Brain microvascular endothelial cell (primary cell): ENCODE results near the gene CNST.

Experiments
- DNase-seq: peaks from one replicate; pipeline ENCODE4 v3.0.0-alpha.2; 2020
- H3K27ac ChIP-seq: fragments of 250-450 bp; sonication (Bioruptor Pico); 2 replicates; pipeline ENCODE4 v1.5.1; 2020; ENCODE audit warnings: mild to moderate bottlenecking, moderate library complexity
- H3K27me3 ChIP-seq: fragments of 250-450 bp; sonication (Bioruptor Pico); replicated peaks from 2 replicates; pipeline ENCODE4 v1.5.1; 2020; ENCODE audit warnings: mild to moderate bottlenecking
- H3K36me3 ChIP-seq: fragments of 250-450 bp; sonication (Bioruptor Pico); replicated peaks from 2 replicates; pipeline ENCODE4 v1.5.1; 2020; ENCODE audit warnings: mild to moderate bottlenecking
- H3K4me3 ChIP-seq: 2 replicates; pipeline ENCODE4 v1.5.1; 2011; ENCODE audit warnings: low read depth, mild to moderate bottlenecking, control low read depth, low read length, moderate library complexity
- CTCF ChIP-seq: IDR thresholded peaks from 2 replicates; pipeline ENCODE4 v1.5.1; 2011; ENCODE audit warnings: low read depth, mild to moderate bottlenecking, moderate library complexity, low read length, control low read depth, inconsistent platforms; ENCODE audit errors: missing control alignments
- in situ Hi-C: cut with HindIII; loops from 2 replicates; pipeline ENCODE4 v1.10.0; 2017; ENCODE audit warnings: low sequenced_read_pairs, low pct_ligation_motif_present

CNST gene

GRCh38 chr1:246641394-246641793 is 75.1 kb downstream of the CNST start:
- H3K4me3 ChIP-seq = no peak overlapping the region
- H3K27ac ChIP-seq = no peak overlapping the region
- TF ChIP-seq CTCF = no peak
- no peaks in the 10 kb centered on the region for H3K27me3 ChIP-seq
- peaks cover 10% of the 10 kb centered on the region for H3K36me3 ChIP-seq
- no peak for DNase-seq
- in situ Hi-C loops = no loop called here

- DNase-seq = no peak
- in situ Hi-C loops = no loop called here
- Histone ChIP-seq H3K27me3 (no peaks in the 10 kb centered on the region), H3K4me3 (no peak overlapping the region), H3K27ac (no peak overlapping the region), H3K36me3 (peaks cover 7% of the 10 kb centered on the region)
- TF ChIP-seq CTCF = no peak
These were observed 76.5 kb downstream of the CNST start for GRCh38 chr1:246642719-246643118.

- in situ Hi-C loops = no loop called here
- peak; percentile 78 for DNase-seq
- peaks cover 5% of the 10 kb centered on the region for H3K36me3 ChIP-seq
- peak overlapping the region; percentile 46 for H3K27ac ChIP-seq
- TF ChIP-seq CTCF = peak; percentile 83
- no peaks in the 10 kb centered on the region for H3K27me3 ChIP-seq
- H3K4me3 ChIP-seq = no peak overlapping the region
These were observed 80.9 kb downstream of the CNST start for GRCh38 chr1:246647113-246647512.

- DNase-seq = peak; percentile 34
- in situ Hi-C loops = no loop called here
- peaks cover 5% of the 10 kb centered on the region for H3K36me3 ChIP-seq
- peak overlapping the region; percentile 46 for H3K27ac ChIP-seq
- H3K27me3 ChIP-seq = no peaks in the 10 kb centered on the region
- TF ChIP-seq CTCF = no peak
- no peak overlapping the region for H3K4me3 ChIP-seq
These were observed 81.3 kb downstream of the CNST start for GRCh38 chr1:246647513-246647912.

- H3K27ac ChIP-seq = no peak overlapping the region
- no peaks in the 10 kb centered on the region for H3K27me3 ChIP-seq
- TF ChIP-seq CTCF = no peak
- in situ Hi-C loops = no loop called here
- H3K4me3 ChIP-seq = no peak overlapping the region
- peaks cover 6% of the 10 kb centered on the region for H3K36me3 ChIP-seq
- no peak for DNase-seq
These were observed 84.9 kb downstream of the CNST start for GRCh38 chr1:246651012-246651695.

- no peak for TF ChIP-seq CTCF
- Histone ChIP-seq H3K27me3 (no peaks in the 10 kb centered on the region), H3K36me3 (peaks cover 6% of the 10 kb centered on the region), H3K27ac (no peak overlapping the region), H3K4me3 (no peak overlapping the region)
- no peak for DNase-seq
- in situ Hi-C loops = no loop called here
These were observed 92.3 kb downstream of the CNST start for GRCh38 chr1:246658567-246658966.
